Right atrium auricular region (tissue), 2 donors: Measurements from ENCODE around the gene UMAD1. TPM values are rescaled to one million over a fixed set of nuclear protein-coding genes. Genes with fewer than 3 reads are reported as not detected.

Experiments used
- DNase-seq: peaks from one replicate; pipeline ENCODE4 v3.0.0-alpha.2; 2019; ENCODE audit warnings: low spot score
- H3K27ac ChIP-seq, 2 donors: fragments of 200-600 bp; sonication (generic); 1 replicate in 1 of 2; 2 replicates in 1 of 2; pipeline ENCODE4 v1.5.1; 2016 to 2019
- H3K27me3 ChIP-seq, 2 donors: fragments of 200-600 bp; sonication (generic); one replicate each; pipeline versions ENCODE4 v1.5.1 to v1.6.0; 2017 to 2019
- H3K36me3 ChIP-seq: fragments of 200-600 bp; sonication (generic); one replicate; pipeline ENCODE4 v1.5.1; 2016
- H3K4me1 ChIP-seq, 2 donors: fragments of 200-600 bp; sonication (generic); one replicate each; pipeline versions ENCODE4 v1.5.1 to v1.6.0; 2017 to 2019
- H3K4me3 ChIP-seq, 2 donors: fragments of 200-600 bp; sonication (generic); 1 replicate in 1 of 2; 2 replicates in 1 of 2; pipeline ENCODE4 v1.5.1; 2017 to 2019; ENCODE audit warnings: mild to moderate bottlenecking in 1 of 2, moderate library complexity in 1 of 2
- H3K9me3 ChIP-seq, 2 donors: fragments of 200-600 bp; sonication (generic); one replicate each; pipeline ENCODE4 v1.5.1; 2019
- CTCF ChIP-seq, 2 donors: fragments of 200-600 bp; sonication (generic); IDR thresholded peaks; one replicate each; pipeline ENCODE4 v1.5.1; 2019; ENCODE audit warnings: antibody characterized with exemption in 2 of 2
- total RNA-seq, 2 donors: library from RNA; depleted of rRNA; stranded (reverse); fragments of >200 nt; gene quantifications; one replicate each; pipeline ENCODE4 v1.1.0, GENCODE V29; 2016

Gene UMAD1
- total RNA-seq, 2 donors from 2014 or later = 9.2 to 17.7 TPM

GRCh38 chr7:7834761-7835160, 194.2 kb downstream of the UMAD1 start:
- H3K27me3 ChIP-seq = no peaks in the 10 kb centered on the region
- DNase-seq = no peak
- no peak overlapping the region for H3K27ac ChIP-seq
- no peaks in the 10 kb centered on the region for H3K36me3 ChIP-seq
- no peak overlapping the region for H3K4me3 ChIP-seq
- TF ChIP-seq CTCF (IDR thresholded peaks at IDR 0.05) = no peak
- H3K4me1 ChIP-seq = no peaks in the 10 kb centered on the region
- H3K9me3 ChIP-seq = no peaks in the 10 kb centered on the region

- no peak overlapping the region for H3K27ac ChIP-seq
- H3K9me3 ChIP-seq = no peaks in the 10 kb centered on the region
- no peaks in the 10 kb centered on the region for H3K4me1 ChIP-seq
- H3K27me3 ChIP-seq = no peaks in the 10 kb centered on the region
- H3K36me3 ChIP-seq = no peaks in the 10 kb centered on the region
- no peak for TF ChIP-seq CTCF (IDR thresholded peaks at IDR 0.05)
- H3K4me3 ChIP-seq = no peak overlapping the region
- DNase-seq = no peak
Observed at GRCh38 chr7:7841027-7841426, 200.5 kb downstream of the UMAD1 start.

GRCh38 chr7:7843240-7843639, 202.7 kb downstream of the UMAD1 start:
- H3K4me3 ChIP-seq = no peak overlapping the region
- H3K4me1 ChIP-seq = no peaks in the 10 kb centered on the region
- TF ChIP-seq CTCF (IDR thresholded peaks at IDR 0.05) = no peak
- no peak for DNase-seq
- H3K36me3 ChIP-seq = no peaks in the 10 kb centered on the region
- no peak overlapping the region for H3K27ac ChIP-seq
- H3K27me3 ChIP-seq = no peaks in the 10 kb centered on the region
- H3K9me3 ChIP-seq = no peaks in the 10 kb centered on the region

- H3K4me1 ChIP-seq = no peaks in the 10 kb centered on the region
- TF ChIP-seq CTCF (IDR thresholded peaks at IDR 0.05) = no peak
- H3K4me3 ChIP-seq = no peak overlapping the region
Observed at GRCh38 chr7:7843972-7844371, 203.4 kb downstream of the UMAD1 start.

GRCh38 chr7:7848246-7848645, 207.7 kb downstream of the UMAD1 start:
- no peak for DNase-seq
- no peaks in the 10 kb centered on the region for H3K36me3 ChIP-seq
- H3K27ac ChIP-seq = no peak overlapping the region
- H3K4me3 ChIP-seq = no peak overlapping the region
- H3K4me1 ChIP-seq = no peaks in the 10 kb centered on the region
- H3K9me3 ChIP-seq = no peaks in the 10 kb centered on the region
- no peak for TF ChIP-seq CTCF (IDR thresholded peaks at IDR 0.05)
- H3K27me3 ChIP-seq = no peaks in the 10 kb centered on the region

More at GRCh38 chr7:7843972-7844371, 203.4 kb downstream of the UMAD1 start:
- no peaks in the 10 kb centered on the region for H3K9me3 ChIP-seq
- H3K36me3 ChIP-seq = no peaks in the 10 kb centered on the region
- no peaks in the 10 kb centered on the region for H3K27me3 ChIP-seq
- DNase-seq = no peak
- H3K27ac ChIP-seq = no peak overlapping the region

- H3K9me3 ChIP-seq = no peaks in the 10 kb centered on the region
- H3K36me3 ChIP-seq = no peaks in the 10 kb centered on the region
- H3K27me3 ChIP-seq = no peaks in the 10 kb centered on the region
- H3K4me1 ChIP-seq = no peaks in the 10 kb centered on the region
- no peak overlapping the region for H3K27ac ChIP-seq
- TF ChIP-seq CTCF (IDR thresholded peaks at IDR 0.05) = no peak
- H3K4me3 ChIP-seq = no peak overlapping the region
- no peak for DNase-seq
Observed at GRCh38 chr7:7848892-7849291, 208.3 kb downstream of the UMAD1 start.
